IMR-90 (cell line): ENCODE measurements around the gene COL4A2. TPM values are rescaled to one million over a fixed set of nuclear protein-coding genes. Genes with fewer than 3 reads are reported as not detected.
A peak's percentile ranks its signal among the peaks of the same experiment; 100 is the strongest.

Experiments used
- ATAC-seq: fragments of 200-7000 bp; cut with Tn5 transposase; 2 replicates; pipeline ENCODE4 v1.9.1; 2020; ENCODE audit warnings: low read depth, mild to moderate bottlenecking, moderate library complexity
- BruUV-seq: library from RNA; stranded (reverse); fragments of 400-500 nt; replicated peaks from 2 replicates; lab custom pipeline; 2021; lab: Mats Ljungman, UMichigan
- CTCF ChIA-PET: fragments of 300-600 bp; formaldehyde crosslinking; extraction: SDS; loops from one replicate; lab custom pipeline; 2021; ENCODE audit warnings: antibody characterized with exemption; lab: Yijun Ruan, JAX
- POLR2A ChIA-PET: fragments of 300-600 bp; sonication (Branson Sonifier 250); formaldehyde crosslinking; loops from one replicate; lab custom pipeline; 2022; ENCODE audit warnings: antibody characterized with exemption; ENCODE audit not compliant: unreplicated experiment; lab: Charles Lee
- DNase-seq: peaks from one replicate; pipeline ENCODE4 v3.0.0; 2013
- H2AFZ ChIP-seq: replicated peaks from 2 replicates; pipeline ENCODE3; 2013; ENCODE audit warnings: low read length, mild to moderate bottlenecking; ENCODE audit not compliant: poor library complexity
- H2AK5ac ChIP-seq: 2 replicates; pipeline ENCODE4 v1.6.1; 2013; ENCODE audit warnings: low read depth, low read length, inconsistent platforms
- H2AK9ac ChIP-seq: replicated peaks from 2 replicates; pipeline ENCODE3; 2013; ENCODE audit warnings: mild to moderate bottlenecking, low read depth, low read length, moderate library complexity; ENCODE audit not compliant: poor library complexity
- H2BK120ac ChIP-seq: 2 replicates; pipeline ENCODE4 v1.6.1; 2013; ENCODE audit warnings: low read depth, low read length, inconsistent platforms
- H2BK15ac ChIP-seq: 3 replicates; pipeline ENCODE4 v1.6.1; 2013; ENCODE audit warnings: low read depth, low read length, inconsistent platforms
- H2BK20ac ChIP-seq: 2 replicates; pipeline ENCODE4 v1.6.1; 2013; ENCODE audit warnings: low read depth, mild to moderate bottlenecking, inconsistent platforms, low read length, moderate library complexity
- H2BK5ac ChIP-seq: 2 replicates; pipeline ENCODE4 v1.6.1; 2013; ENCODE audit warnings: mild to moderate bottlenecking, low read depth, low read length, inconsistent platforms; ENCODE audit not compliant: poor library complexity, severe bottlenecking
- H3K14ac ChIP-seq: replicated peaks from 2 replicates; pipeline ENCODE4 v1.6.1; 2013; ENCODE audit warnings: low read depth, low read length, inconsistent platforms
- H3K18ac ChIP-seq: 2 replicates; pipeline ENCODE4 v1.6.1; 2013; ENCODE audit warnings: low read depth, low read length, control low read depth
- H3K23ac ChIP-seq: 2 replicates; pipeline ENCODE4 v1.6.1; 2013; ENCODE audit warnings: low read depth, low read length, inconsistent platforms
- H3K27ac ChIP-seq: 2 replicates; pipeline ENCODE4 v1.5.1; 2013; ENCODE audit warnings: mild to moderate bottlenecking, control low read depth, low read length; ENCODE audit not compliant: insufficient read depth
- H3K27me3 ChIP-seq: 2 replicates; pipeline ENCODE4 v1.6.1; 2013; ENCODE audit warnings: low read length; ENCODE audit not compliant: control insufficient read depth, insufficient read depth
- H3K36me3 ChIP-seq: 2 replicates; pipeline ENCODE4 v1.6.1; 2013; ENCODE audit warnings: low read length, mixed read lengths; ENCODE audit not compliant: control insufficient read depth, insufficient read depth
- H3K4ac ChIP-seq: 2 replicates; pipeline ENCODE4 v1.6.1; 2013; ENCODE audit warnings: low read depth, low read length, inconsistent platforms
- H3K4me1 ChIP-seq: 2 replicates; pipeline ENCODE4 v1.6.1; 2013; ENCODE audit warnings: low read length, mixed read lengths; ENCODE audit not compliant: control insufficient read depth, insufficient read depth
- H3K4me2 ChIP-seq: 2 replicates; pipeline ENCODE4 v1.6.1; 2013; ENCODE audit warnings: low read depth, mild to moderate bottlenecking, control low read depth, low read length, moderate library complexity
- H3K4me3 ChIP-seq: 2 replicates; pipeline ENCODE4 v1.5.1; 2013; ENCODE audit warnings: low read depth, mild to moderate bottlenecking, control low read depth, low read length, moderate library complexity; ENCODE audit not compliant: insufficient read depth
- H3K56ac ChIP-seq: 2 replicates; pipeline ENCODE4 v1.6.1; 2013; ENCODE audit warnings: low read length, inconsistent platforms; ENCODE audit not compliant: insufficient read depth; ENCODE audit errors: extremely low read depth
- H3K79me1 ChIP-seq, 2 experiments: 2 replicates each; pipeline ENCODE4 v1.6.1; 2013; ENCODE audit warnings: low read length in 2 of 2, inconsistent platforms in 1 of 2, low read depth in 1 of 2
- H3K9ac ChIP-seq: 2 replicates; pipeline ENCODE4 v1.6.1; 2013; ENCODE audit warnings: low read depth, low read length, control low read depth
- H3K9me1 ChIP-seq: 2 replicates; pipeline ENCODE4 v1.6.1; 2013; ENCODE audit warnings: low read length, inconsistent platforms; ENCODE audit not compliant: insufficient read depth
- H3K9me3 ChIP-seq: 2 replicates; pipeline ENCODE4 v1.6.1; 2013; ENCODE audit warnings: low read length; ENCODE audit not compliant: control insufficient read depth, insufficient read depth
- H4K20me1 ChIP-seq: 2 replicates; pipeline ENCODE4 v1.6.1; 2013; ENCODE audit warnings: low read length, inconsistent platforms; ENCODE audit not compliant: insufficient read depth
- H4K5ac ChIP-seq: 2 replicates; pipeline ENCODE4 v1.6.1; 2013; ENCODE audit warnings: mild to moderate bottlenecking, low read depth, low read length, control low read depth
- H4K8ac ChIP-seq, 2 experiments: 2 replicates each; pipeline ENCODE4 v1.6.1; 2013; ENCODE audit warnings: low read depth in 2 of 2, low read length in 2 of 2, control low read depth in 1 of 2, inconsistent platforms in 1 of 2
- H4K91ac ChIP-seq: 2 replicates; pipeline ENCODE4 v1.6.1; 2013; ENCODE audit warnings: low read depth, low read length, inconsistent platforms; ENCODE audit not compliant: insufficient read depth
- BHLHE40 ChIP-seq: fragments of 150-350 bp; IDR thresholded peaks from 2 replicates; pipeline ENCODE4 v1.6.1; 2016; ENCODE audit warnings: mild to moderate bottlenecking, low read depth, low read length
- CHD1 ChIP-seq: IDR thresholded peaks from 2 replicates; pipeline ENCODE4 v1.6.1; 2012; ENCODE audit warnings: low read depth, low read length, improper control_type of control experiment
- ELK1 ChIP-seq: fragments of 150-350 bp; IDR thresholded peaks from 2 replicates; pipeline ENCODE4 v1.6.1; 2016; ENCODE audit warnings: low read depth, mild to moderate bottlenecking, low read length, moderate library complexity, borderline replicate concordance
- FOS ChIP-seq: fragments of 150-350 bp; IDR thresholded peaks from 2 replicates; pipeline ENCODE4 v1.6.1; 2016; ENCODE audit warnings: low read depth, low read length
- MAZ ChIP-seq: IDR thresholded peaks from 2 replicates; pipeline ENCODE4 v1.6.1; 2012; ENCODE audit warnings: low read depth, mild to moderate bottlenecking, low read length, improper control_type of control experiment, moderate library complexity, borderline replicate concordance
- NFE2L2 ChIP-seq: fragments of 150-350 bp; IDR thresholded peaks from 2 replicates; pipeline ENCODE4 v1.6.1; 2016; ENCODE audit warnings: low read depth, mild to moderate bottlenecking, low read length
- POLR2A ChIP-seq: IDR thresholded peaks from 2 replicates; pipeline ENCODE4 v1.6.1; 2012; ENCODE audit warnings: mild to moderate bottlenecking, low read depth, low read length
- RCOR1 ChIP-seq: IDR thresholded peaks from 2 replicates; pipeline ENCODE4 v1.6.1; 2012; ENCODE audit warnings: mild to moderate bottlenecking, low read length, improper control_type of control experiment; ENCODE audit not compliant: insufficient replicate concordance
- RFX5 ChIP-seq: IDR thresholded peaks from 2 replicates; pipeline ENCODE4 v1.8.0; 2012; ENCODE audit warnings: low read depth, mild to moderate bottlenecking, low read length, moderate library complexity
- SMC3 ChIP-seq: fragments of 150-350 bp; IDR thresholded peaks from 2 replicates; pipeline ENCODE4 v1.6.1; 2016; ENCODE audit warnings: low read depth, mild to moderate bottlenecking, antibody characterized with exemption, low read length, moderate library complexity
- WGBS, 2 experiments: methylation state at CpG; one replicate each; pipeline versions ENCODE4 v1.1.5 to v1.1.7; 2013; ENCODE audit warnings: missing lambda C conversion rate in 2 of 2; ENCODE audit not compliant: insufficient read length in 1 of 2; ENCODE audit errors: extremely low coverage in 2 of 2; 5-methylcytosine and 5-hydroxymethylcytosine counted together
- dilution Hi-C: fragments of 300-500 bp; cut with HindIII; formaldehyde crosslinking; loops from one replicate; pipeline ENCODE4 v1.14.3; 2018; ENCODE audit warnings: low sequenced_read_pairs; ENCODE audit not compliant: unreplicated experiment
- in situ Hi-C: fragments of 300-500 bp; cut with MboI; formaldehyde crosslinking; loops from 3 replicates; pipeline ENCODE4 v1.14.3; 2019; ENCODE audit warnings: low sequenced_read_pairs, inconsistent platforms, mixed read lengths
- intact Hi-C: fragments of 100-400 bp; cut with micrococcal nuclease; formaldehyde crosslinking; loops from 2 replicates; pipeline ENCODE4 v1.10.0; 2022
- polyA plus RNA-seq, 3 experiments: library from polyadenylated mRNA; depleted of rRNA; stranded (reverse); fragments of >200 nt; gene quantifications; 2 replicates each; pipeline ENCODE4 v1.2.3, GENCODE V29; 2012; ENCODE audit warnings: low replicate concordance in 1 of 3
- total RNA-seq: library from RNA; depleted of rRNA; stranded (reverse); fragments of >200 nt; gene quantifications from 2 replicates; pipeline ENCODE4 v1.2.3, GENCODE V29; 2012

COL4A2 gene
- total and polyA plus RNA-seq, 2 of the 4 experiments (the other 2 are of a cell fraction) = 90.7 to 457 TPM

- Histone ChIP-seq H3K56ac (no peak overlapping the region), H4K5ac (no peak overlapping the region), H2BK15ac (no peak overlapping the region), H3K36me3 (peaks cover 41% of the 10 kb centered on the region), H3K27ac (no peak overlapping the region), H3K4me1 (peaks cover 45% of the 10 kb centered on the region), H4K91ac (no peak overlapping the region), H3K27me3 (no peaks in the 10 kb centered on the region), H3K9me3 (no peaks in the 10 kb centered on the region), H3K4me3 (no peak overlapping the region), H2AK5ac (no peak overlapping the region), H2AFZ (no peak overlapping the region), H4K20me1 (peaks cover 95% of the 10 kb centered on the region), H2BK120ac (no peak overlapping the region; the same call in 1 of the 2 replicates), H4K8ac (no peak overlapping the region; a peak in 1 of 4 replicates), H3K4me2 (no peak overlapping the region), H3K79me1 (peaks cover 34 to 95% of the 10 kb centered on the region in 2 experiments), H3K18ac (no peak overlapping the region), H3K9me1 (peaks cover 68% of the 10 kb centered on the region), H2BK20ac (peak overlapping the region; percentile 20; the same call in 1 of the 2 replicates), H3K4ac (peak overlapping the region; percentile 26), H3K23ac (peak overlapping the region; percentile 29; the same call in 1 of the 2 replicates), H2BK5ac (no peak overlapping the region), H2AK9ac (no peak overlapping the region), H3K9ac (no peak overlapping the region), H3K14ac (0 out of 2 replicates have a peak overlapping the region, but pooled peaks have one; percentile 36)
- no TSS peak for BruUV-seq
- in situ Hi-C loops (no loop called here), dilution Hi-C loops (no loop called here), intact Hi-C loops (no loop called here)
- DNase-seq (no peak), ATAC-seq (no peak)
- TF ChIP-seq RCOR1 (no peak), SMC3 (no peak), CHD1 (no peak), NFE2L2 (no peak), ELK1 (no peak), FOS (no peak), MAZ (no peak), RFX5 (no peak), BHLHE40 (no peak), POLR2A (no peak)
- ChIA-PET CTCF (no interaction called here), POLR2A (no interaction called here)
- WGBS, 2 experiments = no CpG with 5 or more reads among the region's 8 CpGs
These were observed 40.7 kb upstream of the COL4A2 start for GRCh38 chr13:110266431-110266809.
